ENCODE results near the gene GIMAP5.

GRCh38 chr7:150787321-150788281 is 50.4 kb downstream of the GIMAP5 start:
- TF ChIP-seq CTCF (IDR thresholded peaks at IDR 0.05) (peak in 1 of 4 donors; percentile 11), POLR2A (IDR thresholded peaks at IDR 0.05) (no peak)

All from right lobe of liver (tissue), 4 donors.